Keratinocyte (primary cell): ENCODE data around the gene EIF4G2. TPM values are rescaled to one million over a fixed set of nuclear protein-coding genes. Genes with fewer than 3 reads are reported as not detected.
"Not testable (repeated sequence)": the region's sequence is repeated elsewhere in the genome, so short reads cannot be mapped to it uniquely, and the experiment has no call there.

Experiments used
- DNase-seq: peaks from one replicate; pipeline ENCODE4 v3.0.0-alpha.2; 2011; ENCODE audit warnings: low read depth, missing footprints, low spot score
- FAIRE-seq: peaks from 2 replicates; lab custom pipeline; 2011; peaks lifted over from hg19 to GRCh38; lab: Jason Lieb, UNC
- H2AFZ ChIP-seq: 2 replicates; pipeline ENCODE4 v1.6.0; 2012; ENCODE audit warnings: low read length, control low read depth, inconsistent platforms; ENCODE audit not compliant: control insufficient read depth
- H3K27ac ChIP-seq: 2 replicates; pipeline ENCODE4 v1.5.1; 2011; ENCODE audit warnings: low read length; ENCODE audit not compliant: control insufficient read depth, insufficient read depth
- H3K27me3 ChIP-seq: 3 replicates; pipeline ENCODE4 v1.6.0; 2011; ENCODE audit warnings: low read length; ENCODE audit not compliant: control insufficient read depth, insufficient read depth; ENCODE audit errors: extremely low read depth
- H3K36me3 ChIP-seq, 2 experiments: 2 replicates in 1 of 2; 3 replicates in 1 of 2; pipeline ENCODE4 v1.5.1; 2011; ENCODE audit warnings: low read length in 2 of 2, mild to moderate bottlenecking in 1 of 2; ENCODE audit not compliant: control insufficient read depth in 2 of 2, insufficient read depth in 2 of 2; ENCODE audit errors: extremely low read depth in 1 of 2
- H3K4me1 ChIP-seq: 3 replicates; pipeline ENCODE4 v1.5.1; 2011; ENCODE audit warnings: low read length; ENCODE audit not compliant: control insufficient read depth, insufficient read depth; ENCODE audit errors: extremely low read depth
- H3K4me2 ChIP-seq: 3 replicates; pipeline ENCODE4 v1.6.0; 2011; ENCODE audit warnings: low read depth, low read length; ENCODE audit not compliant: control insufficient read depth, insufficient read depth; ENCODE audit errors: extremely low read depth
- H3K4me3 ChIP-seq, 3 experiments: fragments of 200-600 bp in 1 of 3; sonication (generic) in 1 of 3; 2 replicates in 2 of 3; 3 replicates in 1 of 3; pipeline ENCODE4 v1.5.1; 2011 to 2016; ENCODE audit warnings: low read length in 3 of 3, mild to moderate bottlenecking in 3 of 3, control low read depth in 2 of 3, inconsistent platforms in 1 of 3, low read depth in 1 of 3, mixed read lengths in 1 of 3, mixed run types in 1 of 3, moderate library complexity in 1 of 3; ENCODE audit not compliant: control insufficient read depth in 2 of 3, insufficient read depth in 2 of 3; ENCODE audit errors: extremely low read depth in 1 of 3
- H3K79me2 ChIP-seq: 2 replicates; pipeline ENCODE4 v1.6.0; 2012; ENCODE audit warnings: low read length; ENCODE audit not compliant: control insufficient read depth, insufficient read depth
- H3K9ac ChIP-seq: 3 replicates; pipeline ENCODE4 v1.6.0; 2011; ENCODE audit warnings: low read length; ENCODE audit not compliant: control insufficient read depth, insufficient read depth; ENCODE audit errors: extremely low read depth
- H3K9me1 ChIP-seq: 3 replicates; pipeline ENCODE4 v1.6.0; 2011; ENCODE audit warnings: low read length; ENCODE audit not compliant: control insufficient read depth, insufficient read depth; ENCODE audit errors: extremely low read depth
- H3K9me3 ChIP-seq: 2 replicates; pipeline ENCODE4 v1.5.1; 2012; ENCODE audit warnings: low read depth, low read length; ENCODE audit not compliant: control insufficient read depth
- H4K20me1 ChIP-seq: 3 replicates; pipeline ENCODE4 v1.6.0; 2011; ENCODE audit warnings: low read length; ENCODE audit not compliant: control insufficient read depth, insufficient read depth; ENCODE audit errors: extremely low read depth
- CTCF ChIP-seq, 3 experiments: IDR thresholded peaks in 1 of 3; conservative IDR thresholded peaks in 1 of 3; optimal IDR thresholded peaks in 1 of 3; 2 replicates in 2 of 3; 3 replicates in 1 of 3; pipeline versions ENCODE3 to v1.5.1; 2011; ENCODE audit warnings: low read length in 3 of 3, mild to moderate bottlenecking in 3 of 3, moderate library complexity in 2 of 3, control low read depth in 1 of 3, inconsistent platforms in 1 of 3; ENCODE audit not compliant: insufficient read depth in 2 of 3; ENCODE audit errors: extremely low read depth in 1 of 3
- EZH2 ChIP-seq: IDR thresholded peaks from one replicate; pipeline ENCODE4 v1.6.1; 2012; ENCODE audit warnings: inconsistent platforms, mild to moderate bottlenecking, low read length, moderate library complexity
- dilution Hi-C: fragments of 300-500 bp; cut with MboI; formaldehyde crosslinking; loops from one replicate; pipeline ENCODE4 v1.7.0; 2020; ENCODE audit warnings: low sequenced_read_pairs; ENCODE audit not compliant: extremely low pct_ligation_motif_present
- polyA plus RNA-seq, 5 experiments: library from polyadenylated mRNA; depleted of rRNA in 3 of 5; stranded (reverse) in 3 of 5; stranded (forward) in 1 of 5; unstranded in 1 of 5; fragments of >200 nt; gene quantifications; 1 replicate in 1 of 5; 2 replicates in 3 of 5; 3 replicates in 1 of 5; pipeline versions ENCODE4 v1.2.1 to v1.2.3, GENCODE V29; 2011 to 2012; ENCODE audit warnings: missing spikeins in 2 of 5, low read depth in 1 of 5, low replicate concordance in 1 of 5

The EIF4G2 gene
- polyA plus RNA-seq, 1 donor (not counting 4 experiments of a cell fraction or from before 2014, with no cell fraction given) = 643 TPM

DNA sequence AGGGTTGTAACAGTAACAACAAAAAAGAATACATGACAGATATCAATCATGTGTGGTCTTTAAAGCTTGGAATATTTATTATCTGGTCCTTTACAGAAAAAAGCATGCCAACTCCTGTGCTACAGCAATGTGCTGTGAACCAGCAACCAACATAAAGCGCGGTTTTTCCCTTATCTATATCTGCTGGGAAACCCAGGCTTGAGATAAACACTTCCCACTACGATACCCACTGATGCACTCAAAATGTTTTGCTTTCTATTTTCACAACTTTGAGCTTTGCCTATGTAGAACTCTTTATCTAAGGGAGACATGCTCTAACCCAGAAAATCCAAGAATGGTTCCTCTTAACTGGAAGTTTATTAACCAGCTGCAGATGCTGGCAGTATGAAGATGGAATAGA, 30.2 kb upstream of the EIF4G2 start:
- FAIRE-seq = no peak
- peaks cover 5% of the 10 kb centered on the region for H3K4me1 ChIP-seq
- H3K4me2 ChIP-seq = no peak overlapping the region
- no peaks in the 10 kb centered on the region for H3K79me2 ChIP-seq
- H2AFZ ChIP-seq = no peak overlapping the region
- H3K4me3 ChIP-seq = no peak overlapping the region
- DNase-seq = no peak
- H3K9me3 ChIP-seq = no peaks in the 10 kb centered on the region
- no peak for TF ChIP-seq EZH2
- TF ChIP-seq CTCF (optimal IDR thresholded peaks at IDR 0.05 in 1 of 3, IDR thresholded peaks at IDR 0.05 in 1 of 3, conservative IDR thresholded peaks at IDR 0.05 in 1 of 3; ENCODE audit: extremely low read depth in 1 of 3, insufficient read depth in 2 of 3, low read length in 3 of 3) = no peak
- dilution Hi-C loops = no loop called here
- no peak overlapping the region for H3K27ac ChIP-seq
- no peaks in the 10 kb centered on the region for H3K9me1 ChIP-seq
- H3K36me3 ChIP-seq = no peaks in the 10 kb centered on the region
- H3K27me3 ChIP-seq = no peaks in the 10 kb centered on the region
- H4K20me1 ChIP-seq = no peaks in the 10 kb centered on the region
- no peak overlapping the region for H3K9ac ChIP-seq

- H4K20me1 ChIP-seq = no peaks in the 10 kb centered on the region
- TF ChIP-seq EZH2 (no peak), CTCF (optimal IDR thresholded peaks at IDR 0.05 in 1 of 3, IDR thresholded peaks at IDR 0.05 in 1 of 3, conservative IDR thresholded peaks at IDR 0.05 in 1 of 3; ENCODE audit: extremely low read depth in 1 of 3, insufficient read depth in 2 of 3, low read length in 3 of 3) (no peak)
- no peaks in the 10 kb centered on the region for H3K9me3 ChIP-seq
- no peak overlapping the region for H3K4me2 ChIP-seq
- no peaks in the 10 kb centered on the region for H3K79me2 ChIP-seq
- dilution Hi-C loops = no loop called here
- H3K4me3 ChIP-seq = no peak overlapping the region
- no peaks in the 10 kb centered on the region for H3K36me3 ChIP-seq
- no peaks in the 10 kb centered on the region for H3K9me1 ChIP-seq
- no peaks in the 10 kb centered on the region for H3K27me3 ChIP-seq
- H3K9ac ChIP-seq = no peak overlapping the region
- no peak overlapping the region for H3K27ac ChIP-seq
- no peak overlapping the region for H2AFZ ChIP-seq
- DNase-seq (no peak), FAIRE-seq (no peak)
- peaks cover 3% of the 10 kb centered on the region for H3K4me1 ChIP-seq
These were observed 29.4 kb upstream of the EIF4G2 start for GRCh38 chr11:10838083-10838482.

DNA sequence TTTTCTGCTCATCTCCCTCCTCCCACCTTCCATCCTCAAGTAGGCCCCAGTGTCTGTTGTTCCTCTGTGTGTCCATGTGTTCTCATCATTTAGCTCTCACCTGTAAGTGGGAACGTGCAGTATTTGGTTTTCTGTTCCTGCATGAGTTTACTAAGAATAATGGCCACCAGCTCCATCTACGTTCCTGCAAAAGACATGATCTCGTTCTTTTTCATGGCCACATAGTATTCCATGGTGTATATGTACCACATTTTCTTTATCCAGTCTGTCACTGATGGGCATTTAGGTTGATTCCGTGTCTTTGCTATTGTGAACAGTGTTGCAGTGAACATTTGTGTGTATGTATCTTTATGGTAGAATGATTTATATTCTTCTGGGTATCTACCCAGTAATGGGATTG, 28.2 kb upstream of the EIF4G2 start:
- DNase-seq, H3K4me1 ChIP-seq, H3K9me1 ChIP-seq, H2AFZ ChIP-seq, H4K20me1 ChIP-seq, FAIRE-seq, H3K9me3 ChIP-seq, dilution Hi-C loops, H3K27me3 ChIP-seq, H3K4me2 ChIP-seq, H3K79me2 ChIP-seq, H3K9ac ChIP-seq, H3K36me3 ChIP-seq, H3K4me3 ChIP-seq, H3K27ac ChIP-seq: not testable (repeated sequence)
